Measurements from ENCODE around the gene PHLDB3. TPM values are rescaled to one million over a fixed set of nuclear protein-coding genes. Genes with fewer than 3 reads are reported as not detected.
A peak's percentile ranks its signal among the peaks of the same experiment; 100 is the strongest.

PHLDB3 gene
- total and polyA plus RNA-seq, 2 experiments from 2014 or later, result 22.2 to 23.4 TPM

DNA sequence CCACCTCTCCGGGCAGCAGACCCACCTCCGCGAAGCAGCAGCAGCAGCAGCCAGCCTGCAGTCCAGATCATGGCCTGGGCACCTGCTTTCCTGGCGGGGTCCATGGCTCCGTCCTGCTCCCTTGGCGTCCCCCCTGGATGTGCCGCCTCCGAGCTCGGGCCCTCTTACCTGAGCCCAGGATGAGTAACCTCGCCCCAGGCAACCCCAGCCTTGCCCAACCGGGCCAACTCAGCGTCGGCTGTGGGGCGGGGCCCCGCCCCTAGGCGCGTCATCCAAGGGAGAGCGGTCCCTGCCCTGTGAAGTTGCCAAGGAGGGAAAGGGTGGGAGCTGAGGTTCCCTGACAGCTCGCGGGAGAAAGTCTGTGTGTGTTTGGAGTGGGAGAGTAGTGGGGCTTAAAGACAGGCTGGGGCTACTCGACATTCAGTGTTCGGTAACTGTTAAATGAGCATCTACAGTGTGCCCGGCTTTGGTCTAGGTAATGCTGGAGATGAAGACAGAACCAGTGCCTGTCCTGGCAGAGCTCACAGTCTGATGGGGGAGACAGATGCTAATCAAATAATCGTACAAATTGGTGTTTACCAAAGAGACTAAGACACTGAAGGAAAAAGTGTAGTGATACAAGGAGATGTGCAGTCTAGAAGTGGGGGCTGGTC is 39.0 kb downstream of the PHLDB3 start, which contains the start of gene LYPD3:
Gene LYPD3, minus strand, starts transcription at position 141 of the 653 bp plus-strand sequence. Its CDS starts 37 bp downstream, at position 104.
- H3K79me2 ChIP-seq, result no peaks in the 10 kb centered on the region
- H4K20me1 ChIP-seq (ENCODE audit: insufficient read depth, poor library complexity, severe bottlenecking), result no peaks in the 10 kb centered on the region
- H3K27me3 ChIP-seq, result no peaks in the 10 kb centered on the region
- whole genome bisulfite sequencing (ENCODE audit: low lambda C conversion rate, missing lambda C conversion rate), result 41% methylated on average over 24 of the region's 24 CpGs
- peak within 1 kb of the TSS; percentile 94 for H2AFZ ChIP-seq
- peak; percentile 58 for DNase-seq (ENCODE audit: low spot score)
- H3K9me3 ChIP-seq (ENCODE audit: low read depth), result no peaks in the 10 kb centered on the region
- peak within 1 kb of the TSS; percentile 56 for H3K27ac ChIP-seq
- H3K36me3 ChIP-seq (replicated peaks; ENCODE audit: insufficient read depth, low read depth), result no peaks in the 10 kb centered on the region
- H3K4me2 ChIP-seq, result peak within 1 kb of the TSS; percentile 84
- peak within 1 kb of the TSS; percentile 92 for H3K4me3 ChIP-seq
- no peaks in the 10 kb centered on the region for H3K4me1 ChIP-seq (ENCODE audit: insufficient read depth)
- no peak for TF ChIP-seq EZH2phosphoT487 (IDR thresholded peaks at IDR 0.05; ENCODE audit: low read depth, severe bottlenecking, unreplicated experiment)
- no peak for TF ChIP-seq EZH2 (IDR thresholded peaks at IDR 0.05; ENCODE audit: borderline replicate concordance)
- TF ChIP-seq, protein P1, sequence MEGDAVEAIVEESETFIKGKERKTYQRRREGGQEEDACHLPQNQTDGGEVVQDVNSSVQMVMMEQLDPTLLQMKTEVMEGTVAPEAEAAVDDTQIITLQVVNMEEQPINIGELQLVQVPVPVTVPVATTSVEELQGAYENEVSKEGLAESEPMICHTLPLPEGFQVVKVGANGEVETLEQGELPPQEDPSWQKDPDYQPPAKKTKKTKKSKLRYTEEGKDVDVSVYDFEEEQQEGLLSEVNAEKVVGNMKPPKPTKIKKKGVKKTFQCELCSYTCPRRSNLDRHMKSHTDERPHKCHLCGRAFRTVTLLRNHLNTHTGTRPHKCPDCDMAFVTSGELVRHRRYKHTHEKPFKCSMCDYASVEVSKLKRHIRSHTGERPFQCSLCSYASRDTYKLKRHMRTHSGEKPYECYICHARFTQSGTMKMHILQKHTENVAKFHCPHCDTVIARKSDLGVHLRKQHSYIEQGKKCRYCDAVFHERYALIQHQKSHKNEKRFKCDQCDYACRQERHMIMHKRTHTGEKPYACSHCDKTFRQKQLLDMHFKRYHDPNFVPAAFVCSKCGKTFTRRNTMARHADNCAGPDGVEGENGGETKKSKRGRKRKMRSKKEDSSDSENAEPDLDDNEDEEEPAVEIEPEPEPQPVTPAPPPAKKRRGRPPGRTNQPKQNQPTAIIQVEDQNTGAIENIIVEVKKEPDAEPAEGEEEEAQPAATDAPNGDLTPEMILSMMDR (IDR thresholded peaks at IDR 0.05; ENCODE audit: poor library complexity), result no peak
- H3K9me2 ChIP-seq (replicated peaks; ENCODE audit: insufficient read depth), result no peaks in the 10 kb centered on the region

DNA sequence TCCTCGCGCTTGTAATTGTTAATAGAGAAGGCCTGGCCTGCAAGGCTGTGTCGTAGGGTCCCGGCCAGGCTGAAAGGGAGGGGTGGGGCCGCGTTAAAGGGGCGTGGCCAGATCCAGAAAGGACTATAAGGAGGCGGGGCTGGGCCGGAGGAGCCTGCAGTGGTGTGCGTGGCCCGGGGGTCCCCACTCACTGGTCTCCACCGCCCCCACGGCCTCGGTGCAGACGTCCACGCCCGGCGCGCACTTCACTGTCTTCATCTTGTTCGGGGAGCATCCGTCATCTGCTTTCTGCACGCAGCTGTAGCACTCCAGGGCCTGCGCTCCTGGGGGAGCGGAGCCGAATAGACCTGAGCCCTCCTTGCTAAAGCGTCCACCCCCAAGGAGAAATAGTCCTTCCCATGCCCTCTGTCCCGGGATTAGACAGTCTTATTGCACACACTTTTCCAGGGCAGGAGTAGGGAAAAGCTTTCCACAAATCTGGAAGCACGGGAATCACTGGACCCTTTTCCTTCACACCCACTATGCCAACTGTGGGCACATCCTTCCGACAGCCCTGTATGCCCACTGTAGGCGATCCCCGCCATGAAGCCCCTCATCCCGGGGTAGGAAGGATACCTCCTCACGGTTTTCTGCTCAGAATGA is 40.3 kb downstream of the PHLDB3 start:
- no peaks in the 10 kb centered on the region for H3K9me3 ChIP-seq (ENCODE audit: low read depth)
- WGBS (ENCODE audit: low lambda C conversion rate, missing lambda C conversion rate), result 20% methylated on average over 33 of the region's 33 CpGs
- no peaks in the 10 kb centered on the region for H3K27me3 ChIP-seq
- H3K79me2 ChIP-seq, result no peaks in the 10 kb centered on the region
- no peaks in the 10 kb centered on the region for H3K4me1 ChIP-seq (ENCODE audit: insufficient read depth)
- no peaks in the 10 kb centered on the region for H3K36me3 ChIP-seq (replicated peaks; ENCODE audit: insufficient read depth, low read depth)
- H3K4me3 ChIP-seq, result peak overlapping the region; percentile 92
- H2AFZ ChIP-seq, result peak overlapping the region; percentile 94
- H3K27ac ChIP-seq, result peak overlapping the region; percentile 56
- DNase-seq (ENCODE audit: low spot score), result peak; percentile 83
- H4K20me1 ChIP-seq (ENCODE audit: insufficient read depth, poor library complexity, severe bottlenecking), result no peaks in the 10 kb centered on the region
- no peak for TF ChIP-seq EZH2phosphoT487 (IDR thresholded peaks at IDR 0.05; ENCODE audit: low read depth, severe bottlenecking, unreplicated experiment)
- TF ChIP-seq EZH2 (IDR thresholded peaks at IDR 0.05; ENCODE audit: borderline replicate concordance), result no peak
- TF ChIP-seq, protein P1 (IDR thresholded peaks at IDR 0.05; ENCODE audit: poor library complexity), result no peak
- no peaks in the 10 kb centered on the region for H3K9me2 ChIP-seq (replicated peaks; ENCODE audit: insufficient read depth)
- peak overlapping the region; percentile 84 for H3K4me2 ChIP-seq

DNA sequence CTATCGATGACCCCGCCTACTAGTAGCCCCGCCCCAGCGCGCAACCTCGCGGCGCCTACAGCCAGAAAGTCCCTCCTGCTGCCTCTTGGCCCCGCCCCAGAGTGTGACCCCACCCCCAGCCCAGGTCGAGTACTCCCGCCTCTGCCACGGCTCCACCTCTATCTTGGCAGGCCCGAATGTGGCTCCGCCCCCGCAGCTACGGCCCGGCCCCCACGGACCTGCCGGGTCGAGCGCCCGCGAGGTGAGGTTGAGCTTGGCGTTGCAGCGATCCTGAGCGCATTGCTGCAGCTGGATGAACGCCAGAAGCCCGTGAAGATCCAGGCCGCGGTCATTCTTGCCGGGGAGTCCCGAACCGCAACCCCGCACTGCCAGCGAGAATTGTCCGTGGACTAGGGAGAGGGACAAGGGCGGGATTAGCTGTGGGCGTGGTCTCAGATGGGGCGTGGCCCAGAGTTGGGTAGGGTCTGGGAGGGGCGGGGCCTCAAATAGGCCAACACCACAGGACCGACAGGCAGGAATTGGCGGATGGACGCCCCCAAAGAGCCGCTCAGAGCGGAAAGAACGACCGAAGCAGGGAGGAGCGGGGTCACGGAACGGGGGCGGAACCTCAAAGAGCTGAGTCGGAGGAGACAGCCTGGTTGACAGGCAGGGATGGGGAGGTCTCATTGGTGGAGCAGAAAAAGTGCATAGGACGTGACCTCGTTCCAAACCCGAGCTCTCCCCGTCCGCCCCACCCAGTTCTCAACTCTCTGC is 41.0 kb downstream of the PHLDB3 start:
- Histone ChIP-seq H3K27ac (peak overlapping the region; percentile 56), H3K4me3 (peak overlapping the region; percentile 92), H3K4me2 (peak overlapping the region; percentile 84), H3K9me3 (ENCODE audit: low read depth) (no peaks in the 10 kb centered on the region), H3K79me2 (no peaks in the 10 kb centered on the region), H3K4me1 (ENCODE audit: insufficient read depth) (no peaks in the 10 kb centered on the region), H3K36me3 (replicated peaks; ENCODE audit: insufficient read depth, low read depth) (no peaks in the 10 kb centered on the region), H3K9me2 (replicated peaks; ENCODE audit: insufficient read depth) (no peaks in the 10 kb centered on the region), H4K20me1 (ENCODE audit: insufficient read depth, poor library complexity, severe bottlenecking) (no peaks in the 10 kb centered on the region), H2AFZ (peak overlapping the region; percentile 94), H3K27me3 (no peaks in the 10 kb centered on the region)
- 1% methylated on average over 41 of the region's 57 CpGs for WGBS (ENCODE audit: low lambda C conversion rate, missing lambda C conversion rate)
- TF ChIP-seq EZH2phosphoT487 (IDR thresholded peaks at IDR 0.05; ENCODE audit: low read depth, severe bottlenecking, unreplicated experiment) (no peak), EZH2 (IDR thresholded peaks at IDR 0.05; ENCODE audit: borderline replicate concordance) (no peak)
- TF ChIP-seq, protein P1 (IDR thresholded peaks at IDR 0.05; ENCODE audit: poor library complexity), result no peak
- peak; percentile 98 for DNase-seq (ENCODE audit: low spot score)

Data from hepatocyte (in vitro differentiated cells).